Measurements from ENCODE around the gene GRM8. TPM values are rescaled to one million over a fixed set of nuclear protein-coding genes. Genes with fewer than 3 reads are reported as not detected.

The GRM8 gene
- polyA plus RNA-seq, 1 donor (not counting 4 experiments of a cell fraction or from before 2014, with no cell fraction given): not detected

GRCh38 chr7:126606331-126606730 lies 646.4 kb downstream of the GRM8 start:
- H4K20me1 ChIP-seq (ENCODE audit: control insufficient read depth, extremely low read depth, insufficient read depth, low read length): no peaks in the 10 kb centered on the region
- FAIRE-seq (no peak), DNase-seq (ENCODE audit: low read depth, low spot score) (no peak)
- no peak overlapping the region for H2AFZ ChIP-seq (ENCODE audit: control insufficient read depth, low read length)
- no peaks in the 10 kb centered on the region for H3K27me3 ChIP-seq (ENCODE audit: control insufficient read depth, extremely low read depth, insufficient read depth, low read length)
- no peaks in the 10 kb centered on the region for H3K9me3 ChIP-seq (ENCODE audit: control insufficient read depth, low read depth, low read length)
- H3K4me1 ChIP-seq (ENCODE audit: control insufficient read depth, extremely low read depth, insufficient read depth, low read length): no peaks in the 10 kb centered on the region
- H3K27ac ChIP-seq (ENCODE audit: control insufficient read depth, insufficient read depth, low read length): no peak overlapping the region
- dilution Hi-C loops (cut with MboI; ENCODE audit: extremely low pct_ligation_motif_present, low sequenced_read_pairs): no loop called here
- no peak overlapping the region for H3K9ac ChIP-seq (ENCODE audit: control insufficient read depth, extremely low read depth, insufficient read depth, low read length)
- H3K4me2 ChIP-seq (ENCODE audit: control insufficient read depth, extremely low read depth, insufficient read depth, low read depth, low read length): no peak overlapping the region
- no peak for TF ChIP-seq EZH2 (IDR thresholded peaks at IDR 0.05; ENCODE audit: low read length)
- no peak for TF ChIP-seq CTCF (optimal IDR thresholded peaks at IDR 0.05 in 1 of 3, IDR thresholded peaks at IDR 0.05 in 1 of 3, conservative IDR thresholded peaks at IDR 0.05 in 1 of 3; ENCODE audit: extremely low read depth in 1 of 3, insufficient read depth in 2 of 3, low read length in 3 of 3)
- H3K4me3 ChIP-seq (ENCODE audit: control insufficient read depth in 2 of 3, extremely low read depth in 1 of 3, insufficient read depth in 2 of 3, low read depth in 1 of 3, low read length in 3 of 3): no peak overlapping the region
- no peaks in the 10 kb centered on the region for H3K79me2 ChIP-seq (ENCODE audit: control insufficient read depth, insufficient read depth, low read length)
- H3K9me1 ChIP-seq (ENCODE audit: control insufficient read depth, extremely low read depth, insufficient read depth, low read length): no peaks in the 10 kb centered on the region
- no peaks in the 10 kb centered on the region for H3K36me3 ChIP-seq (ENCODE audit: control insufficient read depth in 2 of 2, extremely low read depth in 1 of 2, insufficient read depth in 2 of 2, low read length in 2 of 2)

GRCh38 chr7:126605553-126605952 lies 647.2 kb downstream of the GRM8 start:
- H4K20me1 ChIP-seq (ENCODE audit: control insufficient read depth, extremely low read depth, insufficient read depth, low read length): no peaks in the 10 kb centered on the region
- H3K4me1 ChIP-seq (ENCODE audit: control insufficient read depth, extremely low read depth, insufficient read depth, low read length): no peaks in the 10 kb centered on the region
- H3K79me2 ChIP-seq (ENCODE audit: control insufficient read depth, insufficient read depth, low read length): no peaks in the 10 kb centered on the region
- TF ChIP-seq CTCF (optimal IDR thresholded peaks at IDR 0.05 in 1 of 3, IDR thresholded peaks at IDR 0.05 in 1 of 3, conservative IDR thresholded peaks at IDR 0.05 in 1 of 3; ENCODE audit: extremely low read depth in 1 of 3, insufficient read depth in 2 of 3, low read length in 3 of 3): no peak
- TF ChIP-seq EZH2 (IDR thresholded peaks at IDR 0.05; ENCODE audit: low read length): no peak
- no peak for DNase-seq (ENCODE audit: low read depth, low spot score)
- H2AFZ ChIP-seq (ENCODE audit: control insufficient read depth, low read length): no peak overlapping the region
- H3K27me3 ChIP-seq (ENCODE audit: control insufficient read depth, extremely low read depth, insufficient read depth, low read length): no peaks in the 10 kb centered on the region
- no peaks in the 10 kb centered on the region for H3K9me1 ChIP-seq (ENCODE audit: control insufficient read depth, extremely low read depth, insufficient read depth, low read length)
- H3K4me3 ChIP-seq (ENCODE audit: control insufficient read depth in 2 of 3, extremely low read depth in 1 of 3, insufficient read depth in 2 of 3, low read depth in 1 of 3, low read length in 3 of 3): no peak overlapping the region
- H3K9ac ChIP-seq (ENCODE audit: control insufficient read depth, extremely low read depth, insufficient read depth, low read length): no peak overlapping the region
- no peaks in the 10 kb centered on the region for H3K9me3 ChIP-seq (ENCODE audit: control insufficient read depth, low read depth, low read length)
- dilution Hi-C loops (cut with MboI; ENCODE audit: extremely low pct_ligation_motif_present, low sequenced_read_pairs): no loop called here
- H3K4me2 ChIP-seq (ENCODE audit: control insufficient read depth, extremely low read depth, insufficient read depth, low read depth, low read length): no peak overlapping the region
- no peak overlapping the region for H3K27ac ChIP-seq (ENCODE audit: control insufficient read depth, insufficient read depth, low read length)
- FAIRE-seq: no peak
- no peaks in the 10 kb centered on the region for H3K36me3 ChIP-seq (ENCODE audit: control insufficient read depth in 2 of 2, extremely low read depth in 1 of 2, insufficient read depth in 2 of 2, low read length in 2 of 2)
